Large intestine (tissue), 12 donors: Measurements from ENCODE around the gene SSBP3. TPM values are rescaled to one million over a fixed set of nuclear protein-coding genes. Genes with fewer than 3 reads are reported as not detected.
"Not testable (repeated sequence)": the region's sequence is repeated elsewhere in the genome, so short reads cannot be mapped to it uniquely, and the experiment has no call there.

Source experiments
- DNase-seq, 2 donors: peaks; one replicate each; pipeline versions ENCODE4 v3.0.0 to v3.0.0-alpha.2; 2013
- H3K27ac ChIP-seq: one replicate; pipeline ENCODE4 v1.5.1; 2013; ENCODE audit warnings: low read length
- H3K27me3 ChIP-seq: 2 replicates; pipeline ENCODE4 v1.6.1; 2013; ENCODE audit warnings: low read length; ENCODE audit not compliant: control insufficient read depth, insufficient read depth
- H3K36me3 ChIP-seq: 2 replicates; pipeline ENCODE4 v1.6.1; 2013; ENCODE audit warnings: low read length; ENCODE audit not compliant: control insufficient read depth, insufficient read depth
- H3K4me1 ChIP-seq: one replicate; pipeline ENCODE4 v1.6.1; 2013; ENCODE audit warnings: low read length; ENCODE audit not compliant: control insufficient read depth, insufficient read depth
- H3K4me3 ChIP-seq: one replicate; pipeline ENCODE4 v1.5.1; 2013; ENCODE audit warnings: low read length
- H3K9me3 ChIP-seq: one replicate; pipeline ENCODE4 v1.6.1; 2013; ENCODE audit warnings: mild to moderate bottlenecking, low read depth, low read length, moderate library complexity; ENCODE audit not compliant: control insufficient read depth
- WGBS: methylation state at CpG from one replicate; pipeline ENCODE4 v1.1.5; 2013; ENCODE audit warnings: low lambda C conversion rate; ENCODE audit not compliant: insufficient coverage; 5-methylcytosine and 5-hydroxymethylcytosine counted together
- long read RNA-seq, 11 donors: transcript quantifications; one replicate each; lab custom pipeline, GENCODE V29; 2026
- polyA plus RNA-seq: library from polyadenylated mRNA; unstranded; fragments of 120-200 nt; gene quantifications from one replicate; pipeline ENCODE4 v1.2.1, GENCODE V29; 2013

SSBP3 gene
- 48.2 TPM for polyA plus RNA-seq
- long read RNA-seq, donor 1, transcript SSBP3-203 (17 exons, 1,578 nt): major isoform, 5 of 7 reads
- long read RNA-seq, donor 1, partial matches to known transcripts: 0 of 7 reads
- long read RNA-seq, donor 1, other reads (novel, unspliced or antisense): 0 of 7 reads
- long read RNA-seq, donor 2, transcript SSBP3-203 (17 exons, 1,578 nt): major isoform, 8 of 11 reads
- long read RNA-seq, donor 2, partial matches to known transcripts: 0 of 11 reads
- long read RNA-seq, donor 2, other reads (novel, unspliced or antisense): 0 of 11 reads
- long read RNA-seq, donor 3: 0 reads
- long read RNA-seq, donor 4: 0 reads
- long read RNA-seq, donor 5, transcript SSBP3-203 (17 exons, 1,578 nt): major isoform, 6 of 7 reads
- long read RNA-seq, donor 5, partial matches to known transcripts: 0 of 7 reads
- long read RNA-seq, donor 5, other reads (novel, unspliced or antisense): 0 of 7 reads
- long read RNA-seq, donor 6, partial matches to known transcripts: 0 of 5 reads
- long read RNA-seq, donor 6, other reads (novel, unspliced or antisense): 0 of 5 reads
- long read RNA-seq, donor 7, partial matches to known transcripts: 0 of 5 reads
- long read RNA-seq, donor 7, other reads (novel, unspliced or antisense): 0 of 5 reads
- long read RNA-seq, donor 8, transcript SSBP3-203 (17 exons, 1,578 nt): major isoform, 6 of 8 reads
- long read RNA-seq, donor 8, partial matches to known transcripts: 0 of 8 reads
- long read RNA-seq, donor 8, other reads (novel, unspliced or antisense): 0 of 8 reads
- long read RNA-seq, donor 9, partial matches to known transcripts: 0 of 3 reads
- long read RNA-seq, donor 9, other reads (novel, unspliced or antisense): 0 of 3 reads
- long read RNA-seq, donor 10, transcript SSBP3-203 (17 exons, 1,578 nt): major isoform, 5 of 9 reads
- long read RNA-seq, donor 10, partial matches to known transcripts: 0 of 9 reads
- long read RNA-seq, donor 10, other reads (novel, unspliced or antisense): 0 of 9 reads
- long read RNA-seq, donor 11, transcript SSBP3-203 (17 exons, 1,578 nt): major isoform, 5 of 15 reads
- long read RNA-seq, donor 11, partial matches to known transcripts: 8 of 15 reads
- long read RNA-seq, donor 11, other reads (novel, unspliced or antisense): 0 of 15 reads

- Histone ChIP-seq H3K9me3 (peaks cover 2% of the 10 kb centered on the region), H3K4me1 (peaks cover 42% of the 10 kb centered on the region), H3K27me3 (no peaks in the 10 kb centered on the region), H3K4me3 (peak within 1 kb of the TSS; percentile 68), H3K27ac (peak within 1 kb of the TSS; percentile 82), H3K36me3 (peaks cover 10% of the 10 kb centered on the region)
- no CpG with 5 or more reads among the region's 100 CpGs for WGBS
- peak; percentile 91 to 95 for DNase-seq
Measured at GRCh38 chr1:54406339-54407153, at the start of gene SSBP3. SSBP3 (minus strand) TSS chr1:54406394.

GRCh38 chr1:54453509-54453908 lies 47.3 kb upstream of the SSBP3 start:
- Histone ChIP-seq H3K36me3 (no peaks in the 10 kb centered on the region), H3K9me3 (no peaks in the 10 kb centered on the region), H3K4me1 (no peaks in the 10 kb centered on the region), H3K4me3 (no peak overlapping the region), H3K27ac (no peak overlapping the region), H3K27me3 (no peaks in the 10 kb centered on the region)
- no peak for DNase-seq
- no CpG with 5 or more reads among the region's 2 CpGs for WGBS

GRCh38 chr1:54453022-54453421 lies 46.8 kb upstream of the SSBP3 start:
- no peaks in the 10 kb centered on the region for H3K4me1 ChIP-seq
- 100% methylated on average over 1 of the region's 3 CpGs for WGBS
- no peaks in the 10 kb centered on the region for H3K27me3 ChIP-seq
- no peak for DNase-seq
- no peaks in the 10 kb centered on the region for H3K9me3 ChIP-seq
- no peak overlapping the region for H3K4me3 ChIP-seq
- H3K27ac ChIP-seq: no peak overlapping the region
- no peaks in the 10 kb centered on the region for H3K36me3 ChIP-seq

- WGBS: 71% methylated on average over 1 of the region's 4 CpGs
- H3K36me3 ChIP-seq, H3K9me3 ChIP-seq, DNase-seq, H3K27me3 ChIP-seq, H3K4me1 ChIP-seq, H3K27ac ChIP-seq, H3K4me3 ChIP-seq: not testable (repeated sequence)
Measured at GRCh38 chr1:54449431-54449830, 43.2 kb upstream of the SSBP3 start.

GRCh38 chr1:54448801-54449200 lies 42.6 kb upstream of the SSBP3 start:
- WGBS: no CpG with 5 or more reads among the region's 8 CpGs
- H3K36me3 ChIP-seq, H3K27ac ChIP-seq, DNase-seq, H3K9me3 ChIP-seq, H3K4me1 ChIP-seq, H3K4me3 ChIP-seq, H3K27me3 ChIP-seq: not testable (repeated sequence)

- not testable (repeated sequence) for H3K36me3 ChIP-seq, H3K4me3 ChIP-seq, H3K9me3 ChIP-seq, H3K4me1 ChIP-seq, DNase-seq, H3K27ac ChIP-seq, H3K27me3 ChIP-seq
- no CpG with 5 or more reads among the region's 2 CpGs for WGBS
Measured at GRCh38 chr1:54447081-54447480, 40.9 kb upstream of the SSBP3 start.

GRCh38 chr1:54442185-54442584 lies 36.0 kb upstream of the SSBP3 start:
- no peaks in the 10 kb centered on the region for H3K4me1 ChIP-seq
- no peaks in the 10 kb centered on the region for H3K27me3 ChIP-seq
- H3K4me3 ChIP-seq: no peak overlapping the region
- no peak overlapping the region for H3K27ac ChIP-seq
- WGBS: 92% methylated on average over 1 of the region's 2 CpGs
- no peaks in the 10 kb centered on the region for H3K36me3 ChIP-seq
- H3K9me3 ChIP-seq: no peaks in the 10 kb centered on the region
- no peak for DNase-seq

- no peaks in the 10 kb centered on the region for H3K4me1 ChIP-seq
- no CpG with 5 or more reads among the region's 7 CpGs for WGBS
- no peak for DNase-seq
- no peaks in the 10 kb centered on the region for H3K9me3 ChIP-seq
- no peak overlapping the region for H3K27ac ChIP-seq
- no peaks in the 10 kb centered on the region for H3K27me3 ChIP-seq
- H3K36me3 ChIP-seq: no peaks in the 10 kb centered on the region
- no peak overlapping the region for H3K4me3 ChIP-seq
Measured at GRCh38 chr1:54439550-54440223, 33.5 kb upstream of the SSBP3 start.

- Histone ChIP-seq H3K27ac (no peak overlapping the region), H3K36me3 (no peaks in the 10 kb centered on the region), H3K27me3 (no peaks in the 10 kb centered on the region), H3K4me3 (no peak overlapping the region), H3K4me1 (no peaks in the 10 kb centered on the region), H3K9me3 (no peaks in the 10 kb centered on the region)
- 40% methylated on average over 1 of the region's 6 CpGs for WGBS
- DNase-seq: no peak
Measured at GRCh38 chr1:54437783-54438182, 31.6 kb upstream of the SSBP3 start.
